CD14-positive monocyte (primary cell): ENCODE results near the gene USP3. TPM values are rescaled to one million over a fixed set of nuclear protein-coding genes. Genes with fewer than 3 reads are reported as not detected.
A peak's percentile ranks its signal among the peaks of the same experiment; 100 is the strongest.

ENCODE experiments used
- DNase-seq, 3 donors: peaks; one replicate each; pipeline ENCODE4 v3.0.0-alpha.2; 2011 to 2022
- H2AFZ ChIP-seq: 2 replicates; pipeline ENCODE4 v1.6.0; 2012; ENCODE audit warnings: mild to moderate bottlenecking, low read depth, low read length, inconsistent platforms; ENCODE audit not compliant: insufficient read depth, poor library complexity, severe bottlenecking
- H3K27ac ChIP-seq, 2 donors: 1 replicate in 1 of 2; 2 replicates in 1 of 2; pipeline ENCODE4 v1.5.1; 2012 to 2013; ENCODE audit warnings: low read length in 2 of 2, control low read depth in 1 of 2, inconsistent platforms in 1 of 2, low read depth in 1 of 2, mild to moderate bottlenecking in 1 of 2
- H3K27me3 ChIP-seq, 2 donors: one replicate each; pipeline versions ENCODE4 v1.6.0 to v1.6.1; 2011 to 2013; ENCODE audit warnings: low read length in 2 of 2; ENCODE audit not compliant: control insufficient read depth in 2 of 2, insufficient read depth in 2 of 2
- H3K36me3 ChIP-seq, 2 donors: replicated peaks in 1 of 2; 1 replicate in 1 of 2; 2 replicates in 1 of 2; pipeline versions ENCODE4 v1.5.1 to v1.6.1; 2012 to 2013; ENCODE audit warnings: low read length in 2 of 2, control low read depth in 1 of 2, inconsistent platforms in 1 of 2, mild to moderate bottlenecking in 1 of 2; ENCODE audit not compliant: insufficient read depth in 2 of 2, control insufficient read depth in 1 of 2
- H3K4me1 ChIP-seq, 2 donors: 1 replicate in 1 of 2; 2 replicates in 1 of 2; pipeline versions ENCODE4 v1.5.1 to v1.6.1; 2012 to 2013; ENCODE audit warnings: low read length in 2 of 2, control low read depth in 1 of 2, inconsistent platforms in 1 of 2, mild to moderate bottlenecking in 1 of 2, moderate library complexity in 1 of 2; ENCODE audit not compliant: insufficient read depth in 2 of 2, control insufficient read depth in 1 of 2
- H3K4me2 ChIP-seq: replicated peaks from 2 replicates; pipeline ENCODE3; 2012; ENCODE audit warnings: low read length, moderate library complexity, mild to moderate bottlenecking; ENCODE audit not compliant: poor library complexity, severe bottlenecking; ENCODE audit errors: extremely low read depth
- H3K4me3 ChIP-seq, 3 experiments: fragments of 200-600 bp in 1 of 3; sonication (generic) in 1 of 3; replicated peaks in 1 of 3; 1 replicate in 2 of 3; 2 replicates in 1 of 3; pipeline ENCODE4 v1.5.1; 2011 to 2013; ENCODE audit warnings: low read length in 3 of 3, mild to moderate bottlenecking in 3 of 3, control low read depth in 2 of 3, low read depth in 2 of 3, inconsistent platforms in 1 of 3, moderate library complexity in 1 of 3
- H3K79me2 ChIP-seq: 2 replicates; pipeline ENCODE4 v1.6.0; 2012; ENCODE audit warnings: mild to moderate bottlenecking, control low read depth, inconsistent platforms, low read length, moderate library complexity; ENCODE audit not compliant: insufficient read depth
- H3K9ac ChIP-seq: 2 replicates; pipeline ENCODE4 v1.6.0; 2017; ENCODE audit warnings: low read length, mild to moderate bottlenecking; ENCODE audit not compliant: insufficient read depth, poor library complexity, severe bottlenecking
- H3K9me3 ChIP-seq, 2 donors: replicated peaks in 1 of 2; 1 replicate in 1 of 2; 2 replicates in 1 of 2; pipeline versions ENCODE4 v1.5.1 to v1.6.1; 2012 to 2013; ENCODE audit warnings: low read length in 2 of 2, control low read depth in 1 of 2; ENCODE audit not compliant: control insufficient read depth in 1 of 2, insufficient read depth in 1 of 2
- H4K20me1 ChIP-seq: 2 replicates; pipeline ENCODE4 v1.6.0; 2012; ENCODE audit warnings: mild to moderate bottlenecking, low read length, control low read depth, moderate library complexity; ENCODE audit not compliant: insufficient read depth
- H3K27ac Mint-ChIP-seq, 7 donors: one replicate each; pipeline ENCODE4 v1.8.0; 2020; ENCODE audit warnings: mild to moderate bottlenecking in 7 of 7, mixed read lengths in 7 of 7, moderate library complexity in 6 of 7, inconsistent platforms in 2 of 7
- H3K27me3 Mint-ChIP-seq, 3 donors: one replicate each; pipeline ENCODE4 v1.8.0; 2021 to 2022; ENCODE audit warnings: low read depth in 3 of 3, mild to moderate bottlenecking in 3 of 3, mixed read lengths in 3 of 3, moderate library complexity in 3 of 3, inconsistent platforms in 1 of 3
- H3K36me3 Mint-ChIP-seq, 2 donors: one replicate each; pipeline ENCODE4 v1.8.0; 2020; ENCODE audit warnings: mixed read lengths in 2 of 2, inconsistent platforms in 1 of 2, mild to moderate bottlenecking in 1 of 2
- H3K4me1 Mint-ChIP-seq: one replicate; pipeline ENCODE4 v1.8.0; 2020; ENCODE audit warnings: mild to moderate bottlenecking, mixed read lengths
- H3K4me3 Mint-ChIP-seq, 2 donors: one replicate each; pipeline ENCODE4 v1.8.0; 2020; ENCODE audit warnings: mild to moderate bottlenecking in 2 of 2, mixed read lengths in 2 of 2, moderate library complexity in 1 of 2
- H3K9me3 Mint-ChIP-seq, 7 donors: one replicate each; pipeline ENCODE4 v1.8.0; 2020 to 2022; ENCODE audit warnings: mixed read lengths in 7 of 7, mild to moderate bottlenecking in 6 of 7, moderate library complexity in 6 of 7, inconsistent platforms in 2 of 7
- CTCF ChIP-seq: fragments of 200-600 bp; IDR thresholded peaks from one replicate; pipeline ENCODE4 v1.8.0; 2022; ENCODE audit warnings: antibody characterized with exemption, mild to moderate bottlenecking
- WGBS: methylation state at CpG from one replicate; pipeline ENCODE4 v1.1.5; 2013; ENCODE audit warnings: missing lambda C conversion rate; ENCODE audit not compliant: insufficient coverage; 5-methylcytosine and 5-hydroxymethylcytosine counted together
- intact Hi-C, 2 donors: fragments of 100-400 bp; cut with micrococcal nuclease; formaldehyde crosslinking; loops; one replicate each; pipeline versions ENCODE4 v1.15.0 to v1.15.1; 2023
- polyA plus RNA-seq, 3 donors: library from polyadenylated mRNA; depleted of rRNA in 1 of 3; unstranded in 2 of 3; stranded (reverse) in 1 of 3; fragments of 300-500 nt in 2 of 3; fragments of >200 nt in 1 of 3; fragmentation: Illumina TruSeq in 2 of 3; gene quantifications; 1 replicate in 2 of 3; 2 replicates in 1 of 3; pipeline ENCODE4 v1.2.3, GENCODE V29; 2012 to 2021

USP3 gene
- polyA plus RNA-seq, 3 donors: 91.4 to 167 (median 122) TPM

DNA sequence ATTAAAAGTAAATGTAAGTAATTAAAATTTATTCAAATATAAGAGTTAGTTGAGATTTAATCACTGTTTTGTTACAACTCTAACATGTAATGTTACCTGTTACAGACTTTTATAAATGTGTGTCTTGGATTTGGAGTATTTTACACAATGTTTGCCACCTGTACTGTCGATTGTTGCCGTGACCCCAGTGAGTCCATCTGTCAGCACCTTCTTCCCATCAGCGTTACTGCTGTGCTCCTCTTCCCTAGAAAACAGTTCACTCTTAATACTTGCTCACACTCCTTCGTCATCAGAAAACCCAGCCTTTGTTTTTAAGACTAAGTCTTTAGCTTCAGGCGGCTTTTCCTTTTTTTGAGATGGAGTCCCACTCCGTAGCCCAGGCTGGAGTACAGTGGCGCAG is 52.3 kb downstream of the USP3 start:
- WGBS: 89% methylated on average over 7 of the region's 7 CpGs
- no peak for DNase-seq
- no peak for TF ChIP-seq CTCF
- Mint-ChIP-seq H3K4me3 (no peak overlapping the region), H3K27ac (no peak overlapping the region), H3K27me3 (no peaks in the 10 kb centered on the region), H3K4me1 (peaks cover 4% of the 10 kb centered on the region), H3K36me3 (peaks cover 78 to 93% of the 10 kb centered on the region in 2 donors), H3K9me3 (peaks cover 0 to 3% (median 0%) of the 10 kb centered on the region in 7 donors)
- H3K4me1 ChIP-seq: no peaks in the 10 kb centered on the region
- peaks cover 97% of the 10 kb centered on the region for H3K79me2 ChIP-seq
- H3K9ac ChIP-seq: no peak overlapping the region
- H3K36me3 ChIP-seq: peaks cover 83 to 98% of the 10 kb centered on the region in 2 donors
- no peak overlapping the region for H2AFZ ChIP-seq
- intact Hi-C loops: loop anchor here in 1 of 2 donors (5.0 kb wide), 1 partner anchor 34 kb away; no protein-coding TSS in a partner anchor
- no peak overlapping the region for H3K27ac ChIP-seq
- no peaks in the 10 kb centered on the region for H3K9me3 ChIP-seq
- H3K4me2 ChIP-seq: no peak overlapping the region
- H3K27me3 ChIP-seq: no peaks in the 10 kb centered on the region
- H3K4me3 ChIP-seq: no peak overlapping the region
- H4K20me1 ChIP-seq: peaks cover 99% of the 10 kb centered on the region

DNA sequence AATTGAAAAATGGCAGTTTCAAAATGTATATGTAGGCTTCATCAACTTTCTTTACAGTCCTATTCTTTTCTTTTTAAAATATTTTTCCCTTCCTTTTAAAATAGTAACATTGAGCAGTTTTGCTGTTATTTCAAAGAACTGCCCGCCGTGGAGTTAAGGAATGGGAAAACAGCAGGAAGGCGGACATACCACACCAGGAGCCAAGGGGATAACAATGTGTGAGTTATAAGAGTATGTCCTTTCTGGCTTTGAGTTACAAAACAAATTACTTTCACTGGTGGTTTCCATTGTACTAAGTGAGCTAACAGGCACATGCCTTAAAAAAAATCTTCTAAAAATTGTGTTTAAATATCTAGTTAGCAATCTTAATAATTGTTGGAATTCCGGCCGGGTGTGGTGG is 55.4 kb downstream of the USP3 start:
- no peak for TF ChIP-seq CTCF
- Histone ChIP-seq H3K27ac (no peak overlapping the region), H4K20me1 (peaks cover 99% of the 10 kb centered on the region), H3K27me3 (no peaks in the 10 kb centered on the region), H3K4me1 (no peaks in the 10 kb centered on the region), H3K9ac (no peak overlapping the region), H3K36me3 (peaks cover 95 to 99% of the 10 kb centered on the region in 2 donors), H2AFZ (no peak overlapping the region), H3K4me2 (no peak overlapping the region), H3K79me2 (peaks cover 91% of the 10 kb centered on the region), H3K9me3 (no peaks in the 10 kb centered on the region), H3K4me3 (no peak overlapping the region)
- peaks cover 85 to 96% of the 10 kb centered on the region in 2 donors for H3K36me3 Mint-ChIP-seq
- intact Hi-C loops: loop anchor here in 1 of 2 donors (5.0 kb wide), 1 partner anchor 37 kb away; no protein-coding TSS in a partner anchor
- DNase-seq: no peak
- no peaks in the 10 kb centered on the region for H3K27me3 Mint-ChIP-seq
- WGBS: no CpG with 5 or more reads among the region's 5 CpGs
- no peak overlapping the region for H3K4me3 Mint-ChIP-seq
- H3K4me1 Mint-ChIP-seq: no peaks in the 10 kb centered on the region
- peak overlapping the region in 1 of 7 donors; percentile 32 for H3K27ac Mint-ChIP-seq
- peaks cover 0 to 3% (median 0%) of the 10 kb centered on the region in 7 donors for H3K9me3 Mint-ChIP-seq
